NT2/D1 (cell line): ENCODE measurements around the gene DAO.

ENCODE experiments used
- YY1 ChIP-seq: IDR thresholded peaks from 2 replicates; pipeline ENCODE4 v1.6.1; 2011; ENCODE audit not compliant: insufficient read length, insufficient read depth
- ZNF274 ChIP-seq: IDR thresholded peaks from 2 replicates; pipeline ENCODE4 v1.6.1; 2011; ENCODE audit warnings: mild to moderate bottlenecking, low read depth, low read length

GRCh38 chr12:108837680-108838079, 42.2 kb upstream of the DAO start:
- TF ChIP-seq YY1 = no peak
- TF ChIP-seq ZNF274 = no peak
